Measurements from ENCODE around the gene ADSS1. TPM values are rescaled to one million over a fixed set of nuclear protein-coding genes. Genes with fewer than 3 reads are reported as not detected.
"Not testable (repeated sequence)": the region's sequence is repeated elsewhere in the genome, so short reads cannot be mapped to it uniquely, and the experiment has no call there.

ADSS1 gene
- total RNA-seq, 1 donor from 2014 or later, result 1.1 TPM

DNA sequence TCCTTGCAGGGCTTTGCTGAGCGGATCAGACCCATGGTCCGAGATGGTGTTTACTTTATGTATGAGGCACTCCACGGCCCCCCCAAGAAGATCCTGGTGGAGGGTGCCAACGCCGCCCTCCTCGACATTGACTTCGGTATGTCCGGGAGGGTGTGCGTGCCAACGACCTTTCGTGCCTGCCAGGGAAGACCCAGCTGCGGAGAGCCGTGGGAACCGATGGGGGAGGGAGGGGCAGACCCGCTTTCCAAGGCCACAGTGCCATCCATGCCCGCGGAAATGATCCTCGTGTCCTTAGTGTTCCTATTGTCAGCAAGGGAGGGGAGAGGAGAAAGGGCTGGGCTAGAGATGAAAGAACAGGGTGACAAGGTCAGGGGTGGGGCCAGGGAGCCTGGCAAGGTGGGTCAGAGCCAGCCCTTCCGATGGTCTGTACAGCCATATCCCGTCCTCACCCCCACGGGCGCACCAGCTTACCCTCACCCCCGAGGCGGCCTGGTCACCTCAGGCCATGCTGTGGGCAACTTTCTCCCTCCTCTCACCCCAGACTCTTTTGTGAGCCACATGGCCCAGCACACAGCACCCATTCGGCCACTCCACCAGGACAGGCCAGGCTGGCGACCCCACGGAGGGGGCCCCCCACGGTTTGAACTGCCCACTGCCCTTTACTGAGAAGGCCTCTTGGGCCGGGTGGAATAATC is 17.2 kb downstream of the ADSS1 start:
- H3K4me1 Mint-ChIP-seq (ENCODE audit: low read depth), result no peaks in the 10 kb centered on the region
- H3K36me3 Mint-ChIP-seq (ENCODE audit: low read depth), result no peaks in the 10 kb centered on the region
- no peaks in the 10 kb centered on the region for H3K9me3 Mint-ChIP-seq
- no peak overlapping the region for H3K27ac Mint-ChIP-seq
- H3K4me3 Mint-ChIP-seq, result no peak overlapping the region
- H3K27me3 Mint-ChIP-seq (ENCODE audit: insufficient read depth), result no peaks in the 10 kb centered on the region
- intact Hi-C loops (cut with micrococcal nuclease), result no loop called here
- DNase-seq (ENCODE audit: low spot score), result no peak

DNA sequence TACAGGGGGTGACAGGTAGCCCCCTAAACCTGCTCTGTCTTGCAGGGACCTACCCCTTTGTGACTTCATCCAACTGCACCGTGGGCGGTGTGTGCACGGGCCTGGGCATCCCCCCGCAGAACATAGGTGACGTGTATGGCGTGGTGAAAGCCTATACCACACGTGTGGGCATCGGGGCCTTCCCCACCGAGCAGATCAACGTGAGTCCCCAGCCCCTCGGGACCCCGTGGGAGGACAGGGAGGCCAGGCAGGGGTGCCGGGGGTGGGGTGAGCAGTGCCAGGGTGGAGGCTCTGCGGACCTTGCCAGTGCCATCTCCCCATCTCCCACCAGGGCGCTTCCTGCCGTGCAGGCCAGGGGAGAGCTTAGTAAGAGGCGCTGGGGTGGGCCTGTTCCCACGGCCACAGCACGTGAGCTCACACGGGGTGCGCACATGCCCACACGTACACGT is 17.8 kb downstream of the ADSS1 start:
- Mint-ChIP-seq H3K4me3 (no peak overlapping the region), H3K27ac (no peak overlapping the region), H3K4me1 (ENCODE audit: low read depth) (no peaks in the 10 kb centered on the region), H3K36me3 (ENCODE audit: low read depth) (no peaks in the 10 kb centered on the region), H3K27me3 (ENCODE audit: insufficient read depth) (no peaks in the 10 kb centered on the region), H3K9me3 (no peaks in the 10 kb centered on the region)
- intact Hi-C loops (cut with micrococcal nuclease), result no loop called here
- DNase-seq (ENCODE audit: low spot score), result no peak

DNA sequence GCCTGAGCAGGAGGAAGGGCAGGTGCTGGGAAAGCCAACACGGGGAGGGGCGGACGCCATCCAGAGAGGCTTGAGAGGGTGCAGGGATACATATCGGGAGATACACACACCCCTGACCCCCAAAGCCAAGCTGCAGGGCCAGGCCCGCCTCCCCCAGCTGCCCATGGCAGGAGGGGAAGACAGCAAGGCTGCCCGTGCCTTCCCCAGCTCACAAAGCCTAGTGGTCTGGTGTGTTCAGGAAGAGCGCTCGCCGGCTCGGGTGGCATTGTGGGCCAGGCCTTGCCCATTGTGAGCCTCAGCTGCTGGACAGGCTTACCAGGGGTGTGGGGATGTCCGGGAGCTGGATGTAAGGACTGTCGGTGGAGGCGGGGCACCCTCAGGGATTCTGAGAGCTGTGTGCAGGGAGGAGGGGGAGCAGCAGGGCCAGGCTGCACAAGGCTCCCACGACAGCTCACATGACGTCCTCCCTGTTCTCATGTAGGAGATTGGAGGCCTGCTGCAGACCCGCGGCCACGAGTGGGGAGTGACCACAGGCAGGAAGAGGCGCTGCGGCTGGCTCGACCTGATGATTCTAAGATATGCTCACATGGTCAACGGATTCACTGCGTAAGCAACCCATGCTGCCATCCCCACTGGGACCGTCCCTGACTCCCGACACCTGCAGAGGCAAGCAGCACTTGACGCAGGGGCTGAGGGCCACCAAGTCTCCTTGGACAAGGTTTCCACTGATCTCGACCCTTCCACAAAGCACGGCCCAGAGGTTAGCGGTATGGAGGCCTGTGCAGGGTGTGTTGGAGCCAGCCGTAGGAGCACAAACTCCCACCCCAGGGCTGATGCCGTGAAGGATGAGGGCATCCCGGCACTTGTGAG is 18.8 kb downstream of the ADSS1 start:
- H3K36me3 Mint-ChIP-seq (ENCODE audit: low read depth), result no peaks in the 10 kb centered on the region
- no peak overlapping the region for H3K4me3 Mint-ChIP-seq
- no peak for DNase-seq (ENCODE audit: low spot score)
- no peaks in the 10 kb centered on the region for H3K27me3 Mint-ChIP-seq (ENCODE audit: insufficient read depth)
- intact Hi-C loops (cut with micrococcal nuclease), result no loop called here
- H3K27ac Mint-ChIP-seq, result no peak overlapping the region
- H3K9me3 Mint-ChIP-seq, result no peaks in the 10 kb centered on the region
- H3K4me1 Mint-ChIP-seq (ENCODE audit: low read depth), result no peaks in the 10 kb centered on the region

DNA sequence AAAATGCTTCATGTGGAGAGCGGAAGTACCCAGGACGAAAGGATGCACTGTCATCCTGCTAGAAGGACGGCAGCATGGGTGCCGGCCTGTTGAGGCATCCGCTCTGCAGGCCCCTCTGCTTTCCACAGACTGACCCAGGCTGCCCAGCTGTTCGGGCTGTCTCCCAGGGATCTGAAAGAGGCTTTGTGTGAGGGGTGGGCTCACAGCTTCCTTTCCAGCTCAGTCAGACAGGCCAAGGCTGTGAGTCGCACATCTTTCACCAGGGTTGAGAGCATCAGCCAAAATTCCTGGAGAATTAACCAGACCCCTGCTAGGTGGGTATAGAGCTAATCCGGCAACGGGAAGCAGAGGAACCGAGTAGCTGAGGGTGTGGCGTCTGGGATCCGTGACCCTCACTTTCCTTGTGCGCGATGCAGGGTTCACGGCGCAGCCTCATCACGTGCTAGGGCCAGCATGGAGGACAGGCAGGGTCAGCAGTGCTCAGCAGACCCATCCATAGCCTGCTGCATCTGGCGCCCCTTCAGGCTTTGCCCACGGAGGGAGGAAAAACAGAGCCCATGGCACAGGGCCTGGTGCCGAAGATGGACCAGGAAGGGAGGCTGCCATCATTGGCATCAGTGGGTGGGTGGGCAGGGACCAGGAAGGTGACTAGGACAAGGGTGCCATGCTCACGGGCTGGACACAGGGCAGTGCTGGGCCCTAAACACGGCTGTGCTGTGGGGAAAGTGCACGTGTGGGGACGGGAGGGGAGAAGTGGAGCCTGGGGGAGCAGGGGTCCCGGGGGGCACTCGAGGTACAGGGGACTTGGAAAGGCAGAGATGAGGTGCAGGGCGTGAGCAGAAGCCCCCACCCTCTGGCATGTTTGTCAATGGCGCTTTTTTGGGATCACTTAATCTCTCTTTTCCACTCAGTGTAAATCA is 19.7 kb downstream of the ADSS1 start:
- intact Hi-C loops (cut with micrococcal nuclease), result no loop called here
- no peaks in the 10 kb centered on the region for H3K4me1 Mint-ChIP-seq (ENCODE audit: low read depth)

DNA sequence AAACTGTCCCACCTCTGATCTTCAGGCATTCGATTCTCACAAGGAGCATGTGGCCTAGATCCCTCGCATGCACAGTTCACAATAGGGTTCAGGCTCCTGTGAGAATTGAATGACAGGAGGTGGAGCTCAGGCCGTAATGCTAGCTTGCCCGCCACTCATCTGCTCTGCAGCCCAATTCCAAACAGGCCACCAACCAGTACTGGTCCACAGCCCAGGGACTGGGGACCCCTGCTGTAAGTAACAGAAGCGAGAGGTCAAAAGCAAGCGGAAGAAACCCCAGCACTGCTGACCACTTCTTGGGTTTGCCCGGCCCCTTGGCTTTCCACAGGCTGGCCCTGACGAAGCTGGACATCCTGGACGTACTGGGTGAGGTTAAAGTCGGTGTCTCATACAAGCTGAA is 20.5 kb downstream of the ADSS1 start:
- Mint-ChIP-seq H3K4me1 (ENCODE audit: low read depth) (no peaks in the 10 kb centered on the region), H3K9me3 (no peaks in the 10 kb centered on the region), H3K36me3 (ENCODE audit: low read depth) (no peaks in the 10 kb centered on the region), H3K27ac (no peak overlapping the region), H3K4me3 (no peak overlapping the region), H3K27me3 (ENCODE audit: insufficient read depth) (no peaks in the 10 kb centered on the region)
- intact Hi-C loops (cut with micrococcal nuclease), result no loop called here
- DNase-seq (ENCODE audit: low spot score), result no peak

More for the DNA sequence above, 19.7 kb downstream of the ADSS1 start:
- H3K4me3 Mint-ChIP-seq, result no peak overlapping the region
- no peaks in the 10 kb centered on the region for H3K27me3 Mint-ChIP-seq (ENCODE audit: insufficient read depth)
- no peaks in the 10 kb centered on the region for H3K9me3 Mint-ChIP-seq
- no peak for DNase-seq (ENCODE audit: low spot score)
- H3K27ac Mint-ChIP-seq, result no peak overlapping the region
- no peaks in the 10 kb centered on the region for H3K36me3 Mint-ChIP-seq (ENCODE audit: low read depth)

DNA sequence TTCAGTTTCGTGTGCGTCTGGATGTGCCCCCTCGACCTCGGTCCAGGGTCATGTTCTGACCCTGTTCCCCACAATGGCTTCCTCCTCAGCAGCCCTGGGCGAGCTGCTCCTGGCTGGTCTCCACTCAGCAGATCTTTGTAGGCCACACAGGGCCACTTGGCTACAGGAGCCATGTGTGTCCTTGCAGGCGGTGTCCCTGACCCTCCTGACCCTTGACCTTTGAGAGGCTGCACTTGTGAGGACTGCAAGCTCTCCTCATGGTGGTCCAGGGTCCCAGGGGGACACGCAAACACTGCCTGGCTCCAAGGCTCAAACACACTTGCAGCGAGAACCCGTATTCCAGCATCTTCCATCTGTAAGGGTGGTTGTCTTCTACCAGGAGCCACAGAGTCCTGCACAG is 21.4 kb downstream of the ADSS1 start:
- Mint-ChIP-seq H3K4me1 (ENCODE audit: low read depth) (no peaks in the 10 kb centered on the region), H3K36me3 (ENCODE audit: low read depth) (no peaks in the 10 kb centered on the region), H3K27me3 (ENCODE audit: insufficient read depth) (peaks cover 2% of the 10 kb centered on the region), H3K4me3 (no peak overlapping the region), H3K27ac (no peak overlapping the region), H3K9me3 (no peaks in the 10 kb centered on the region)
- DNase-seq (ENCODE audit: low spot score), result no peak
- intact Hi-C loops (cut with micrococcal nuclease), result no loop called here

DNA sequence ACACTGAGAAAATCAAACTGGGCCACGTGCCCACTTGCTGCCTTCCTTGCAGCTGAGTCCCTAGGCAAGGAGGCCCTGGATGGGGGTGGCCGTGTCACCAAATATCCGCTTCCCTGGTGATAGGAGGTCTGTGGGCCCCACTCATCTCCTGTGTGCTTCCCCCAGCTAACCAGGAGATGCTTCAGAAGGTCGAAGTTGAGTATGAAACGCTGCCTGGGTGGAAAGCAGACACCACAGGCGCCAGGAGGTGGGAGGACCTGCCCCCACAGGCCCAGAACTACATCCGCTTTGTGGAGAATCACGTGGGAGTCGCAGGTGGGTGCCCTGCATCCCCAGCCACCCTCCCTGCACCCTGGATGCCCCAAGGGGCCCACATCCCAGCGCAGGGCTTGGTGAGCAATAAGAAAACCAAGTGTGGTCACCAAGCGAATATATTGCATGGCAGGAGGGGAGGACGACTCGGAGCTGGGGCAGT is 22.1 kb downstream of the ADSS1 start:
- intact Hi-C loops (cut with micrococcal nuclease), result no loop called here

DNA sequence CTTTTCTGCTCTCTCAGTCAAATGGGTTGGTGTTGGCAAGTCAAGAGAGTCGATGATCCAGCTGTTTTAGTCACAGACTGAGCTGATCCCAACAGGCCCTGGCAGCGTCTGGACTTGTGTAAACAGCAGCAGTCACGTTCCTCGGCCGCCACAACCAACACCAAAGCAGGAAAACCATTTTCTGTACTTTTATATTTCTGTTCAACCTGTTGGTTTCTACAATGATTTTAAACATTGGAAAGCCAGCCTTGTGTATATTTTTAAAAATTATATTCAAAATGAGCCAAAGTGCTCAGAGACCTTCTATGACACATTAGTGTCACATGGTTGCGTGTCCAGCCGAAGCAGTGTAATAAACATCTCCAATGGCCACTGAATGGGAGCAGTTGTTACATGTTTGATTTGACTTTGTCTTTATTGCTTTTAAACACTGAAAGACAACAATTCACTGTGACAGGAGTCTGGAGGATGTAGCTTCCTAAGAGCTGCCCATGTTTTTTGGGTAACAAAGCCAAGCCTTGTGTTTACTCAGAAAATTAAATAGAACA is 23.0 kb downstream of the ADSS1 start:
- DNase-seq (ENCODE audit: low spot score), result no peak
- Mint-ChIP-seq H3K27me3 (ENCODE audit: insufficient read depth) (peaks cover 2% of the 10 kb centered on the region), H3K27ac (no peak overlapping the region), H3K4me3 (no peak overlapping the region), H3K4me1 (ENCODE audit: low read depth) (no peaks in the 10 kb centered on the region), H3K36me3 (ENCODE audit: low read depth) (no peaks in the 10 kb centered on the region), H3K9me3 (no peaks in the 10 kb centered on the region)
- intact Hi-C loops (cut with micrococcal nuclease), result no loop called here

More for the DNA sequence above, 22.1 kb downstream of the ADSS1 start:
- no peak for DNase-seq (ENCODE audit: low spot score)
- Mint-ChIP-seq H3K4me1 (ENCODE audit: low read depth) (no peaks in the 10 kb centered on the region), H3K36me3 (ENCODE audit: low read depth) (no peaks in the 10 kb centered on the region), H3K9me3 (no peaks in the 10 kb centered on the region), H3K4me3 (no peak overlapping the region), H3K27ac (no peak overlapping the region), H3K27me3 (ENCODE audit: insufficient read depth) (peaks cover 2% of the 10 kb centered on the region)

DNA sequence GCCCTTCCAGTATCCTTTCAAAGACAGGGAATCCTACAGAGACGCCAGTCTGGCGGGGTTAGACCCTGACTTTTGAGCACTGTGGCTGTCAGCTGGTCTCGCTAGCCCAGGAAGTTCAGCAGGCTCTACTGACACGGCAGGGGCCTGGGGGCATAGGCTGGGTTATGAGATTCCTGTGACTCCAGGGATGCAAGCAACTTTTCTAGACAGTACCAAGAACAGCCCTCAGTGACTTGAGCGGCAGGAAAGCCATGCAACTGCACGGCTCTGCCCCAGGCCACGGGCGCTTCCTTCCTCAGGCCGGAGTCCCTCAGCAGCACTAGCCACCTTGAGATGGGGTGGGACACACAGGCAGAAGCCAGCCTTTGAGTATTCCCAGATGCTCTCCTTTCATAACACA is 23.8 kb downstream of the ADSS1 start:
- no peak for DNase-seq (ENCODE audit: low spot score)
- Mint-ChIP-seq H3K36me3 (ENCODE audit: low read depth) (peaks cover under 1% of the 10 kb centered on the region), H3K4me1 (ENCODE audit: low read depth) (no peaks in the 10 kb centered on the region), H3K9me3 (no peaks in the 10 kb centered on the region), H3K27ac (no peak overlapping the region), H3K27me3 (ENCODE audit: insufficient read depth) (peaks cover 2% of the 10 kb centered on the region), H3K4me3 (no peak overlapping the region)
- intact Hi-C loops (cut with micrococcal nuclease), result no loop called here

DNA sequence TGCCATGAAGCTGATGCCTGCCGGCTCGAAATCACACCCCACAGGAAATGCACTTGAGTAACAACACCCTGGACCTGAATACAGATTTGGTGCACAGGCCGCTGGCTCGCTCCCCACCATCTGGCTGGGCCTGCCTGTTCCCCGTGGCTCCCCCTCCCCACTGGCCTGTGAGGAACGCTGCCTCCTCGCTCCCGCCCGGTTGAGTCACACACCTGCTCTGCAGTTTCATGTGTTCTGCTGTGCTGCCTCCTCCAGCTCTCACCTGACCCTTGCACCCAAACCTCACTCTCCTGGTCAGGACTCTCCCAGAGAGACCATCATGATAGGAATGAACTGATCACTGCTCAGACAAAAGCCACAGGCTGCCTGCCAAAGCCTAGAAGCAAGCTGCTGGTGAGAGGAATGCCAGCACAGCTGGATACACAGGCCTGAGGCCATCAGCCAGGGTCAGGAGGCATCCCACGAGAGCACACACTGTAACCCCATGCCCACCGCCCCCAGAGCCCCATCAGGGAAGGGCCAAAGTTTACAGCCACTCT is 25.2 kb downstream of the ADSS1 start:
- DNase-seq (ENCODE audit: low spot score), result no peak
- no peaks in the 10 kb centered on the region for H3K9me3 Mint-ChIP-seq
- peaks cover 2% of the 10 kb centered on the region for H3K27me3 Mint-ChIP-seq (ENCODE audit: insufficient read depth)
- peaks cover 7% of the 10 kb centered on the region for H3K4me1 Mint-ChIP-seq (ENCODE audit: low read depth)
- no peak overlapping the region for H3K27ac Mint-ChIP-seq
- peaks cover 3% of the 10 kb centered on the region for H3K36me3 Mint-ChIP-seq (ENCODE audit: low read depth)
- intact Hi-C loops (cut with micrococcal nuclease), result no loop called here
- H3K4me3 Mint-ChIP-seq, result no peak overlapping the region

DNA sequence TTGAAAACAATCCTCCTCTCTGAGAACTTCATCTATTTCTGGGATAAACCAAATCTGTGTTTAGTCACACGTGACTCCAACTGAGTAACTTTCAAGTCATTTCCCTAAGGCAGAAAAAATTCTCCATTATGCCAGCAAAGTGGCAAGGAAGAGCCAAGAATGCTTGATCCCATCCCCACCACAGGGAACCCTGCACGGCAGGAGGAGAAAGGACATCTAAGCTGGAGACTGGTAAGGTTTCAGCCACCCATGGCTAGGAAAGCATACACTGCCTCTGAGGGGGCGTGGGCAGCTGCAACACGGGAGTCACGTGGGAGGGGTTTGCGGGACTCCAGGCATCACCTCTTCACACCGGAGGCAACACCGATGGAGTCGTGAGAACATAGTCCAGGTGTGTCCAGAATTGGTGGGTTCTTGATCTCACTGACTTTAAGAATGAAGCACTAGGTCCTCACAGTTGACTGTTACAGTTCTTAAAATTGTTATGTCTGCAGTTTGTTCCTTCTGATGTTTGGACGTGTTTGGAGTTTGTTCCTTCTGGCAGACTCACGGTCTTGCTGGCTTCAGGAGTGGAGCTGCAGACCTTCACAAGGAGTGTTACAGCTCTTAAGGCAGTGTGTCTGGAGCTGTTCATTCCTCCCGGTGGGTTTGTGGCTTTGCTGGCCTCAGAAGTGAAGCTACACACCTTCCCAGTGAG is 26.2 kb downstream of the ADSS1 start:
- no peak for DNase-seq (ENCODE audit: low spot score)
- no peak overlapping the region for H3K27ac Mint-ChIP-seq
- intact Hi-C loops (cut with micrococcal nuclease), result no loop called here
- peaks cover 3% of the 10 kb centered on the region for H3K36me3 Mint-ChIP-seq (ENCODE audit: low read depth)
- H3K27me3 Mint-ChIP-seq (ENCODE audit: insufficient read depth), result peaks cover 2% of the 10 kb centered on the region
- no peak overlapping the region for H3K4me3 Mint-ChIP-seq
- H3K4me1 Mint-ChIP-seq (ENCODE audit: low read depth), result peaks cover 17% of the 10 kb centered on the region
- H3K9me3 Mint-ChIP-seq, result no peaks in the 10 kb centered on the region

DNA sequence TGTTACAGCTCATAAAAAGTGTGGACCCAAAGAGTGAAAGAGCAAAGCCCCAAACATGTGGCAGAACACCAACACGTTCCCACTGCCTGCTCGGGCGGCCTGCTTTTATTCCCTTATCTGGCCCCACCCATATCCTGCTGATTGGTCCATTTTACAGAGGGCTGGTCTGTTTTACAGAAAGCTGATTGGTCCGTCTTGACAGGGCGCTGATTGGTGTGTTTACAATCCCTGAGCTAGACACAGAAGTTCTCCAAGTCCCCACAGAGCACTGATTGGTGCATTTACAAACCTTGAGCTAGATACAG is 26.7 kb downstream of the ADSS1 start:
- H3K36me3 Mint-ChIP-seq (ENCODE audit: low read depth); intact Hi-C loops (cut with micrococcal nuclease); H3K27me3 Mint-ChIP-seq (ENCODE audit: insufficient read depth); H3K27ac Mint-ChIP-seq; H3K9me3 Mint-ChIP-seq; DNase-seq (ENCODE audit: low spot score): not testable (repeated sequence)
- peaks cover 18% of the 10 kb centered on the region for H3K4me1 Mint-ChIP-seq (ENCODE audit: low read depth)
- H3K4me3 Mint-ChIP-seq, result peak overlapping the region; percentile 47

All from activated T-helper 1 cell treated with anti-CD3 and anti-CD28 coated beads, Interleukin-12 subunit alpha, Interleukin-12 subunit beta, Interleukin-2, Interleukin-4 antibody, amounts not matched to agents 30 ng/mL and 10 ng/mL and 1 ng/mL, durations not matched to agents 14 hours and 24 hours and 36 hours (primary cell).